Stimulated activated CD4-positive, alpha-beta T cell treated with anti-CD3 and anti-CD28 coated beads, Interleukin-12 subunit alpha, Interleukin-12 subunit beta, amount 100 ng/mL, for 4 hours (primary cell): ENCODE results near the gene RXRA.

Source experiments
- DNase-seq: peaks from one replicate; pipeline ENCODE4 v3.0.0-alpha.2; 2020

The RXRA gene

GRCh38 chr9:134456756-134457305, 130.6 kb downstream of the RXRA start:
- DNase-seq: no peak

GRCh38 chr9:134457321-134458206, 131.3 kb downstream of the RXRA start:
- DNase-seq: no peak

GRCh38 chr9:134458207-134459108, 132.2 kb downstream of the RXRA start:
- DNase-seq: no peak

GRCh38 chr9:134459164-134459563, 132.9 kb downstream of the RXRA start:
- no peak for DNase-seq

- no peak for DNase-seq
These were observed 133.3 kb downstream of the RXRA start for GRCh38 chr9:134459573-134459972.

- no peak for DNase-seq
These were observed 134.0 kb downstream of the RXRA start for GRCh38 chr9:134460206-134460605.

- DNase-seq: no peak
These were observed 134.6 kb downstream of the RXRA start for GRCh38 chr9:134460896-134461295.

- DNase-seq: no peak
These were observed 135.2 kb downstream of the RXRA start for GRCh38 chr9:134461426-134461982.

GRCh38 chr9:134462318-134462717, 136.1 kb downstream of the RXRA start:
- DNase-seq: no peak

- no peak for DNase-seq
These were observed 137.0 kb downstream of the RXRA start for GRCh38 chr9:134463280-134463679.

- DNase-seq: no peak
These were observed 140.8 kb downstream of the RXRA start for GRCh38 chr9:134466869-134467616.

GRCh38 chr9:134468358-134468757, 142.1 kb downstream of the RXRA start:
- DNase-seq: no peak

- no peak for DNase-seq
These were observed 143.0 kb downstream of the RXRA start for GRCh38 chr9:134469041-134469875.

GRCh38 chr9:134472256-134472655, 146.0 kb downstream of the RXRA start:
- no peak for DNase-seq

GRCh38 chr9:134473141-134474054, 147.1 kb downstream of the RXRA start:
- DNase-seq: no peak

- DNase-seq: no peak
These were observed 147.8 kb downstream of the RXRA start for GRCh38 chr9:134474055-134474370.

- DNase-seq: peak; percentile 23
These were observed 148.9 kb downstream of the RXRA start for GRCh38 chr9:134475011-134475790.

GRCh38 chr9:134476272-134476941, 150.2 kb downstream of the RXRA start:
- no peak for DNase-seq

GRCh38 chr9:134476942-134477335, 150.7 kb downstream of the RXRA start:
- no peak for DNase-seq
